GM23248 (cell line): ENCODE measurements around the gene KLHL22. TPM values are rescaled to one million over a fixed set of nuclear protein-coding genes. Genes with fewer than 3 reads are reported as not detected.
"Not testable (repeated sequence)": the region's sequence is repeated elsewhere in the genome, so short reads cannot be mapped to it uniquely, and the experiment has no call there.

ENCODE experiments used
- DNase-seq: peaks from one replicate; pipeline ENCODE4 v3.0.0-alpha.2; 2015
- H2AFZ ChIP-seq: fragments of 200-600 bp; sonication (generic); 2 replicates; pipeline ENCODE4 v1.6.1; 2016; ENCODE audit warnings: antibody characterized with exemption
- H3F3A ChIP-seq: fragments of 200-600 bp; sonication (generic); 2 replicates; pipeline ENCODE4 v1.6.1; 2016; ENCODE audit warnings: mild to moderate bottlenecking, antibody characterized with exemption, mixed run types; ENCODE audit not compliant: insufficient read depth
- H3K27ac ChIP-seq: fragments of 200-600 bp; sonication (generic); 2 replicates; pipeline ENCODE4 v1.5.1; 2016; ENCODE audit warnings: mild to moderate bottlenecking
- H3K27me3 ChIP-seq: fragments of 200-600 bp; sonication (generic); replicated peaks from 2 replicates; pipeline ENCODE4 v1.6.1; 2016; ENCODE audit warnings: mild to moderate bottlenecking; ENCODE audit not compliant: insufficient read depth
- H3K36me3 ChIP-seq: fragments of 200-600 bp; sonication (generic); 2 replicates; pipeline ENCODE4 v1.6.1; 2016; ENCODE audit warnings: low read depth, mild to moderate bottlenecking
- H3K4me1 ChIP-seq: fragments of 200-600 bp; sonication (generic); 2 replicates; pipeline ENCODE4 v1.6.1; 2016; ENCODE audit warnings: mild to moderate bottlenecking; ENCODE audit not compliant: insufficient read depth
- H3K4me2 ChIP-seq: fragments of 200-600 bp; sonication (generic); one replicate; pipeline ENCODE4 v1.6.1; 2016; ENCODE audit warnings: mild to moderate bottlenecking; ENCODE audit not compliant: unreplicated experiment
- H3K4me3 ChIP-seq: fragments of 200-600 bp; sonication (generic); 2 replicates; pipeline ENCODE4 v1.5.1; 2016; ENCODE audit warnings: mild to moderate bottlenecking
- H3K79me2 ChIP-seq: fragments of 200-600 bp; sonication (generic); 2 replicates; pipeline ENCODE4 v1.6.1; 2016; ENCODE audit warnings: mild to moderate bottlenecking; ENCODE audit not compliant: insufficient read depth
- H3K9ac ChIP-seq: fragments of 200-600 bp; sonication (generic); 2 replicates; pipeline ENCODE4 v1.6.1; 2016; ENCODE audit warnings: mild to moderate bottlenecking
- H3K9me2 ChIP-seq: fragments of 200-600 bp; sonication (generic); 2 replicates; pipeline ENCODE4 v1.6.1; 2016; ENCODE audit warnings: mixed run types, mild to moderate bottlenecking, moderate library complexity; ENCODE audit not compliant: insufficient read depth
- H3K9me3 ChIP-seq: fragments of 200-600 bp; sonication (generic); one replicate; pipeline ENCODE4 v1.6.1; 2017; ENCODE audit warnings: low read depth
- H4K20me1 ChIP-seq: fragments of 200-600 bp; sonication (generic); 2 replicates; pipeline ENCODE4 v1.6.0; 2016; ENCODE audit not compliant: insufficient read depth
- EZH2 ChIP-seq: fragments of 200-600 bp; sonication (generic); IDR thresholded peaks from 2 replicates; pipeline ENCODE4 v1.6.1; 2018; ENCODE audit warnings: antibody characterized with exemption, mild to moderate bottlenecking; ENCODE audit not compliant: insufficient read depth, poor library complexity, severe bottlenecking
- EZH2phosphoT487 ChIP-seq: fragments of 200-600 bp; sonication (generic); IDR thresholded peaks from 2 replicates; pipeline ENCODE4 v1.6.1; 2018; ENCODE audit warnings: antibody characterized with exemption, moderate library complexity, mild to moderate bottlenecking, low read depth; ENCODE audit not compliant: insufficient read depth
- WGBS, 2 experiments: methylation state at CpG; one replicate each; pipeline ENCODE4 v1.1.6; 2015 to 2017; ENCODE audit warnings: low lambda C conversion rate in 2 of 2, low coverage in 1 of 2; ENCODE audit errors: missing lambda C conversion rate in 2 of 2; 5-methylcytosine and 5-hydroxymethylcytosine counted together
- in situ Hi-C: fragments of 300-500 bp; cut with MboI; formaldehyde crosslinking; loops from 2 replicates; pipeline ENCODE4 v1.15.0; 2020
- polyA plus RNA-seq: library from polyadenylated mRNA; unstranded; fragments of >200 nt; fragmentation: Nextera tagmentation; extraction: Ambion mirVana; gene quantifications from 2 replicates; pipeline ENCODE4 v1.2.1, GENCODE V29; 2016
- total RNA-seq: library from RNA; depleted of rRNA; stranded (reverse); fragments of >200 nt; shearing (Covaris generic); gene quantifications from 2 replicates; pipeline ENCODE4 v1.2.3, GENCODE V29; 2014

The KLHL22 gene
- total and polyA plus RNA-seq, 2 experiments from 2014 or later = 19.0 to 41.3 TPM

- Histone ChIP-seq H3K4me2 (no peak overlapping the region), H3K79me2 (no peaks in the 10 kb centered on the region), H3K9me3 (no peaks in the 10 kb centered on the region), H3K4me1 (0 out of 2 replicates have a peak, but pooled peaks cover 5% of the 10 kb centered on the region), H3K4me3 (no peak overlapping the region), H3K27ac (no peak overlapping the region), H3K9ac (no peak overlapping the region), H3K27me3 (no peaks in the 10 kb centered on the region), H3F3A (no peaks in the 10 kb centered on the region), H3K9me2 (no peaks in the 10 kb centered on the region), H2AFZ (no peak overlapping the region), H4K20me1 (no peaks in the 10 kb centered on the region), H3K36me3 (no peaks in the 10 kb centered on the region)
- TF ChIP-seq EZH2phosphoT487 = no peak
- TF ChIP-seq EZH2 = no peak
- WGBS, 2 experiments = 85 to 93% methylated on average over 3 of the region's 3 CpGs
- in situ Hi-C loops = no loop called here
- no peak for DNase-seq
Observed at GRCh38 chr22:20456722-20457076, 38.9 kb downstream of the KLHL22 start.

GRCh38 chr22:20456064-20456721 lies 39.4 kb downstream of the KLHL22 start:
- no peak for TF ChIP-seq EZH2phosphoT487
- no peak for TF ChIP-seq EZH2
- Histone ChIP-seq H3K27me3 (no peaks in the 10 kb centered on the region), H3K9me2 (no peaks in the 10 kb centered on the region), H3K9me3 (no peaks in the 10 kb centered on the region), H3F3A (no peaks in the 10 kb centered on the region), H3K4me1 (0 out of 2 replicates have a peak, but pooled peaks cover 5% of the 10 kb centered on the region), H3K4me2 (no peak overlapping the region), H3K79me2 (no peaks in the 10 kb centered on the region), H4K20me1 (no peaks in the 10 kb centered on the region), H3K9ac (peak overlapping the region; percentile 6; the same call in 1 of the 2 replicates), H3K27ac (no peak overlapping the region), H3K4me3 (no peak overlapping the region), H2AFZ (no peak overlapping the region), H3K36me3 (no peaks in the 10 kb centered on the region)
- DNase-seq = peak; percentile 93
- in situ Hi-C loops = no loop called here
- 12 to 16% methylated on average over 6 of the region's 6 CpGs for WGBS, 2 experiments

GRCh38 chr22:20455709-20456063 lies 39.9 kb downstream of the KLHL22 start:
- H3K36me3 ChIP-seq = no peaks in the 10 kb centered on the region
- H3K4me3 ChIP-seq = no peak overlapping the region
- H3K9ac ChIP-seq = peak overlapping the region; percentile 6; the same call in 1 of the 2 replicates
- TF ChIP-seq EZH2phosphoT487 (no peak), EZH2 (no peak)
- no peaks in the 10 kb centered on the region for H3K27me3 ChIP-seq
- 80 to 82% methylated on average over 8 of the region's 8 CpGs for WGBS, 2 experiments
- H3K9me3 ChIP-seq = no peaks in the 10 kb centered on the region
- no peaks in the 10 kb centered on the region for H3K79me2 ChIP-seq
- 0 out of 2 replicates have a peak, but pooled peaks cover 5% of the 10 kb centered on the region for H3K4me1 ChIP-seq
- H3F3A ChIP-seq = no peaks in the 10 kb centered on the region
- H2AFZ ChIP-seq = no peak overlapping the region
- H4K20me1 ChIP-seq = no peaks in the 10 kb centered on the region
- DNase-seq = peak; percentile 30
- H3K27ac ChIP-seq = no peak overlapping the region
- in situ Hi-C loops = no loop called here
- H3K4me2 ChIP-seq = no peak overlapping the region
- no peaks in the 10 kb centered on the region for H3K9me2 ChIP-seq

- 96 to 97% methylated on average over 3 of the region's 3 CpGs for WGBS, 2 experiments
- Histone ChIP-seq H2AFZ (no peak overlapping the region), H3K4me3 (no peak overlapping the region), H3K9ac (no peak overlapping the region), H3K27ac (no peak overlapping the region), H3K36me3 (no peaks in the 10 kb centered on the region), H3K9me2 (no peaks in the 10 kb centered on the region), H3K27me3 (no peaks in the 10 kb centered on the region), H4K20me1 (no peaks in the 10 kb centered on the region), H3K9me3 (no peaks in the 10 kb centered on the region), H3K4me2 (no peak overlapping the region), H3K4me1 (0 out of 2 replicates have a peak, but pooled peaks cover 8% of the 10 kb centered on the region), H3F3A (no peaks in the 10 kb centered on the region), H3K79me2 (no peaks in the 10 kb centered on the region)
- no peak for TF ChIP-seq EZH2phosphoT487
- no peak for TF ChIP-seq EZH2
- in situ Hi-C loops = no loop called here
- no peak for DNase-seq
Observed at GRCh38 chr22:20453222-20453621, 42.4 kb downstream of the KLHL22 start.

- Histone ChIP-seq H2AFZ (no peak overlapping the region), H3K9me3 (no peaks in the 10 kb centered on the region), H3K79me2 (no peaks in the 10 kb centered on the region), H3K4me3 (no peak overlapping the region), H3F3A (no peaks in the 10 kb centered on the region), H3K27me3 (no peaks in the 10 kb centered on the region), H3K9me2 (no peaks in the 10 kb centered on the region), H3K4me1 (0 out of 2 replicates have a peak, but pooled peaks cover 8% of the 10 kb centered on the region), H3K9ac (no peak overlapping the region), H4K20me1 (no peaks in the 10 kb centered on the region), H3K27ac (no peak overlapping the region), H3K4me2 (no peak overlapping the region), H3K36me3 (no peaks in the 10 kb centered on the region)
- 63 to 78% methylated on average over 2 of the region's 2 CpGs for WGBS, 2 experiments
- TF ChIP-seq EZH2 (no peak), EZH2phosphoT487 (no peak)
- in situ Hi-C loops = no loop called here
- no peak for DNase-seq
Observed at GRCh38 chr22:20451920-20452319, 43.7 kb downstream of the KLHL22 start.

GRCh38 chr22:20451129-20451778 lies 44.3 kb downstream of the KLHL22 start:
- H3K4me1 ChIP-seq, H3K9me2 ChIP-seq, H4K20me1 ChIP-seq, H3K4me2 ChIP-seq, H3K9me3 ChIP-seq, H3K4me3 ChIP-seq, H3K27ac ChIP-seq, in situ Hi-C loops, H3K9ac ChIP-seq, DNase-seq, H3K27me3 ChIP-seq, H3F3A ChIP-seq, H2AFZ ChIP-seq, H3K79me2 ChIP-seq, H3K36me3 ChIP-seq: not testable (repeated sequence)
- 95 to 96% methylated on average over 15 of the region's 15 CpGs for WGBS, 2 experiments
